Amniotic stem cell (primary cell): ENCODE data around the gene BZW1.

Source experiments
- DNase-seq: peaks from one replicate; lab custom pipeline; 2025; lab: John Stamatoyannopoulos, UW

BZW1 gene

DNA sequence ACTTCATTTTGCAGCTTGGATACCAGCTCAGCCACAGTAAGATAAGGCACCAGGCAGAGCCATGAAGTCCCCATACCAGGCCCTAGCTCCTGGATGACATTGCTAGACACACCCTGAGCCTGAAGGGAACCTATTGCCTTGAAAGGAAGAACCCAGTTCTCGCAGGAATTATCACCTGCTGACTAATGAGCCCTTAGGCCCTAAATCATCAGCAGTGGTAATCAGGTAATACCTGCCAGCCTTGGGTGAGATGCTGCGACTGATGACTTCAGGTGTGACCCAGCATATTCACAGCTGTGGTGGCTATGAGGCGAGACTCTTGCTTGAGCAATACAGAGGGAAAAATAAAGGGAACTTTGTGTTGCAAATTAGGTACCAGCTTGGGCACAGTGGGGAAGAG lies 27.8 kb downstream of the BZW1 start:
- DNase-seq: no peak

DNA sequence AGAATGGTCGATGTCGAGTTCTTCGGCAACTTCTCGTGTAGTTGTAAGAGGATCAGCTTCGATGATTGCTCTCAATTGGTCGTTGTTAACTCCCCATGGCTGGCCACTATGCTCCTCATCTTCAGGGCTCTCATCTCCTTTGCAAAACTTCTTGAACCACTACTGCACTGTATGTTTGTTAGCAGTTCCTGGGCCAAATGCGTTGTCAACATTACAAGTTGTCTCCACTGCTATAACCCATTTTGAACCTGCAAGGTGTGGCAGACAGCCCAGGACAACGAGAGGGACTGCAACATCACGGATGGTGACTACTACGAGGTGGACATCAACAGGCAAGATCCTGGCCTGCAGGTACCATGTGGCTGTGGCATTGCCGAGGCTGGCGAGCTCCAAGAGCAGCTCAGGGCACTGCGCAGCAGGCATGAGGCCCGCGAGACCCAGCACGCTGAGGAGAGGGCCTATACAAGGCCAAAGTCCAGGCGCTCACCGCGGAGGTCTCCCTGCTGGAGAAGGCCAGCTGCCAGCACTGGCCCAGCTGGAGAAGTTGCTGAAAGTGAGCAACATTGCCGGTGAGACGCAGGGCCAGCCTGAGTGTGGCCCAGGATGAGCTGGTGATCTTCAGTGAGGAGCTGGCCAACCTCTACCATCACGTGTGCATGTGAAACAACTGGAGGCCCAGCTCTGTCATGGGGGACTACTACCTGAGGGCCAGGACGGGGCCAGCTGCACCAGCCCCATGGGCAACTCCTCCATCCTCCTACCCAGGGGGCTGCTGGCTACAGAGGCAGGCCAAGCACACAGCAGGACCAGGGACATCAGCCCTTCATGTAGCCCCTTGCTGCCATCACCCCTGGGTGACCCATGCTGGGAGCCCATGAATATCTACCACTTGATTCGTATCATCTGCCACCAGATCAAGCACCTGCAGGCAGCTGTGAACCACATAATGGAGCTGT lies 32.6 kb downstream of the BZW1 start:
- DNase-seq: no peak

GRCh38 chr2:200845194-200845593 lies 33.5 kb downstream of the BZW1 start:
- DNase-seq: no peak

DNA sequence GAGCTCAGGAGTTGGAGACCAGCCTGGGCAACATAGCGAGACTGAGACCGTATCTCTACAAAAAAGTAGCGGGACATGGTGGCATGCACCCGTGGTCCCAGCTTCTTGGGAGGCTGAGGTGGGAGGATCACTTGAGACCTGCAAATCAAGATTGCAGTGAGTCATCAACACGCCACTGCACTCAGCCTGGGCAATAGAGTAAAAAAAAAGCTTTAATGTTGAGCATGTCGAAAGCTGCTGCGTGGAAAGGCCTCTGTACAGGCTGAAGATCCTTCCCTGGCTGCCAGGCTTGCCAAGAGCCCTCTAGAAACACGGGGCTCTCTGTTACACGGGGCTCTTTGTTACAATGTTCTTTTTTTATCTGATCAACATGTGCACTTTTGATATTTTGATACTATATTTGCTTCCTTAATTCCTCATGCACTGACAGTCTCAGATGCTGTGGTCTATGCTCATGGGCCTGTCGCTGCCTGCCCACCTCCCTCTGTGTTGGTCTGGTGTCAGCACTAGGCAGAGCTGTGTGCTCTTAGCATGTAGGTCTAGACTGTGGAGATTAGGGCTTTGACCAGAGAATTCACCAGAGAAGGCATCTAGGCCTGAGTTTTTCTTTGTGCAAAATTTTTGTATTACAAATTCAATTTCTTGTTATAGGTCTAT lies 34.1 kb downstream of the BZW1 start:
- DNase-seq: no peak

GRCh38 chr2:200847269-200847668 lies 35.6 kb downstream of the BZW1 start:
- DNase-seq: no peak

- DNase-seq: no peak
Observed at GRCh38 chr2:200847939-200848338, 36.2 kb downstream of the BZW1 start.

GRCh38 chr2:200850512-200851256 lies 39.0 kb downstream of the BZW1 start:
- DNase-seq: no peak

DNA sequence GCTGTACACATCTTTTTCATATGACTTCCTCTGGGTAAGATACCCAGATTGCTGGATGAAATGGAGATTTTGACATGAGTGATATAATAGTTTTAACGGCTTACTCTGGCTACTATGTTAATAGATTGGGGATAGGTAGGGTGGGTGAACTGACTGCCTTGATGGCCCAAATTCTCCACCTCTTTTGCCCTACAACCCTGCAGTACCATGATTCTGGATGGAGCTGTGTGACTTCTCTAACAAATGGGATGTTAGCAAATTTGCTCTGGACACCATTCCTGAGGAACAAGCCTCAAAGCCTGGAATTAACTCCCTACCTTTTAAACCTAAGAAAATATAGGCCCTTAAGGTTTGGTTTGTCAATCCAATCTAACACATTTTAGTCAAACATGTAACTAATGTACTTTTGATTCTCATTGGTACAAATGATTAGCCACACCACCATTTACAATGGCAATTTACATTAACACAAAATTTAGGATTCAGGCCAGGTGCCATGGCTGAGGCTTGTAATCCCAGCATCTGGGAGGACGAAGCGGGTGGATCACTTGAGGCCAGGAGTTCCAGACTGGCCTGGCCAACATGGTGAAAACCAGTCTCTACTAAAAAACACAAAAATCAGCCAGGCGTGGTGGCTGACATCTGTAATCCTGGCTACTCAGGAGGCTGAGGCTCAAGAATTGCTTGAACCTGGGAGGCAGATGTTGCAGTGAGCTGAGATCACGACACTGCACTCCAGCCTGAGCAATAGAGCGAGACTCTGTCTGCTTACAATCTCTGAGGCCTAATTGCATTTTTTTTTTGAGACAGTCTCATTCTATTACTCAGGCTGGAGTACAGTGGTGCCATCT lies 39.9 kb downstream of the BZW1 start:
- DNase-seq: no peak

GRCh38 chr2:200852605-200853004 lies 40.9 kb downstream of the BZW1 start:
- no peak for DNase-seq

- no peak for DNase-seq
Observed at GRCh38 chr2:200856806-200857205, 45.1 kb downstream of the BZW1 start.

DNA sequence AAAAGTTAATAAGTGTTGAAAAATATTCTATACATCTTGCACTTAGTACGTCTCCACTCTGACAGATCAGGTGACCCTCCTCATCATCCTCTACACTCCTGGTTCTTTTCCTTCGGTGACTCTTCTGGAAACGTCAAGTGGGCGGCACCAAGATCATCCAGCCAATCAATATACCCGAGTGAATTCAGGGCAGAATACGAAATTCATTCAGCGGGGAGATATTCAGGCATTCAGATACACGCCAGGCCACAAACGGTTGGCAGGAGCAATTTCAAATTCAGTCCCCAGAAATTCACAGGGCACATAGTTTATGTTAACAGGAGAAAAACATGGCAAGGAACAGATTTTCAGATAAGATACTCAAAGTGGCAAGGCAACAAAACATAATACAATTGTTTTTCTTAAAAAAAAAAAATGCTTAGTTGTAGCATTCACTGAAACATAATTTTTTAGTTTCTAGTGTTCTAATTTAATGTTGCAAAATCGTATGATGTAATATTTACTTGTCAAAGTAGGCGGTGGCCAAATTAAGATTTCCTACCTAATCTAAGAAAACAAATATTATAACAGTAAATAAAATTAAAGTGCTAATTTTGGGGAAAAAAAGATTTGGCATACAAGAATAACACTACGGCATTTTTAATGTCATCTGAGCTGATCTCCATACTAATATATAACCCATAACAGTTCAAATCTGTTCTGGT lies 48.5 kb downstream of the BZW1 start:
- DNase-seq: no peak

GRCh38 chr2:200861617-200862155 lies 50.0 kb downstream of the BZW1 start:
- no peak for DNase-seq

GRCh38 chr2:200862532-200863000 lies 50.9 kb downstream of the BZW1 start:
- DNase-seq: peak; percentile 62

DNA sequence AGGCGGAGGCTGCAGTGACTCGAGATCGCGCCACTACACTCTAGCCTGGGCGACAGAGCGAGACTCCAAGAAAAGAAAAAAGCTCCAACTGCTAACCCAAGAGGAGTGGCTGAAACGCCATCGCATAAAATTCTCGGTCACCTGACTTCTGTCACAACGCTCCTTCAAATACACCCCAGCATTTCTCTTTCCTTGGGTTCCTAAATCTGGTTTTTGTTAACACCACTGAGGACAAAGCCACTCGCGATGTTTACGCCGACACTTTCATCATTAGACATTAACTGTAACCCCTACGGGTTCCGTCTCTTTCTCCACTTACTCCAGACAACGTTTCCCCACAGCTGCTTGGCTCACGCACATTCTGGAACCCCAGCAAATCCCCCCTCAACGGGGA lies 52.1 kb downstream of the BZW1 start:
- no peak for DNase-seq

- DNase-seq: peak; percentile 70
Observed at GRCh38 chr2:200864176-200865034, 52.7 kb downstream of the BZW1 start, which contains the start of gene CLK1. CLK1 (minus strand) TSS chr2:200864658; CDS start chr2:200861862, 2,796 bp downstream.

DNA sequence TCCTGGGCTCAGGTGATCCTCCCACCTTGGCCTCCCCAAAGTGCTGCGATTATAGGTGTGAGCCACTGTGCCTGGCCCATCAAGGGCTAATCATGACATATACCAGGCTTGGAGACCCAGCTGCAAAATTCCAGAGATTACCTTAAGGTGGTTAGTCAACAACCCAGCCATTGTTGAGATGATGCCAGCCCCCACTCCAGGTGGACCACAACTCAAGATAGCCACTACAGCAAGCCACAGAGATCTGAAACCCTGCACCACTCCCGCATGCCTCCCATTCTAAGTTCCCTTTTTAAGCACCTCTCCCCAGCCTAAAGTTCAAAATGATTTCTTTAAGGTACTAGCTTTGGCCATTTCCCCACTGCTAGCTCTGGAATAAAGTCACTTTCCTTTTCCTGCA lies 57.3 kb downstream of the BZW1 start:
- DNase-seq: no peak

- DNase-seq: no peak
Observed at GRCh38 chr2:200871151-200871550, 59.4 kb downstream of the BZW1 start.

- DNase-seq: no peak
Observed at GRCh38 chr2:200873560-200873959, 61.9 kb downstream of the BZW1 start.
